Esophagus squamous epithelium (tissue), 5 donors: ENCODE results near the gene VPS45. TPM values are rescaled to one million over a fixed set of nuclear protein-coding genes. Genes with fewer than 3 reads are reported as not detected.
"Not testable (repeated sequence)": the region's sequence is repeated elsewhere in the genome, so short reads cannot be mapped to it uniquely, and the experiment has no call there.

Source experiments
- DNase-seq: peaks from one replicate; lab custom pipeline; 2025; lab: John Stamatoyannopoulos, UW
- H3K27ac ChIP-seq, 4 donors: fragments of 200-600 bp; sonication (generic); one replicate each; pipeline ENCODE4 v1.5.1; 2016 to 2019; ENCODE audit warnings: mild to moderate bottlenecking in 1 of 4
- H3K27me3 ChIP-seq, 4 donors: fragments of 200-600 bp; sonication (generic); 1 replicate in 3 of 4; 2 replicates in 1 of 4; pipeline versions ENCODE4 v1.5.1 to v1.6.0; 2017 to 2021; ENCODE audit warnings: antibody characterized with exemption in 1 of 4
- H3K36me3 ChIP-seq, 3 donors: fragments of 200-600 bp; sonication (generic); one replicate each; pipeline ENCODE4 v1.5.1; 2016 to 2019
- H3K4me1 ChIP-seq, 3 donors: fragments of 200-600 bp; sonication (generic); one replicate each; pipeline ENCODE4 v1.5.1; 2017 to 2019
- H3K4me3 ChIP-seq, 4 donors: fragments of 200-600 bp; sonication (generic); 1 replicate in 3 of 4; 2 replicates in 1 of 4; pipeline ENCODE4 v1.5.1; 2016 to 2019; ENCODE audit warnings: mild to moderate bottlenecking in 2 of 4, moderate library complexity in 1 of 4
- H3K9me3 ChIP-seq, 3 donors: fragments of 200-600 bp; sonication (generic); one replicate each; pipeline ENCODE4 v1.5.1; 2016 to 2019
- POLR2A ChIP-seq, 4 donors: fragments of 450-650 bp; IDR thresholded peaks; one replicate each; pipeline ENCODE4 v1.6.1; 2017; ENCODE audit warnings: antibody characterized with exemption in 4 of 4, mild to moderate bottlenecking in 4 of 4, moderate library complexity in 3 of 4
- WGBS, 2 donors: methylation state at CpG; one replicate each; pipeline ENCODE4 v1.1.5; 2018; 5-methylcytosine and 5-hydroxymethylcytosine counted together
- intact Hi-C: fragments of 100-400 bp; cut with DNase I; formaldehyde crosslinking; loops from one replicate; pipeline ENCODE4 v1.15.0; 2022
- total RNA-seq, 4 donors: library from RNA; depleted of rRNA; stranded (reverse); fragments of >200 nt; gene quantifications; one replicate each; pipeline ENCODE4 v1.1.0, GENCODE V29; 2016
- TF ChIP-seq, protein P1 (sequence below), 6 experiments: fragments of 450-650 bp in 4 of 6; fragments of 200-600 bp in 2 of 6; sonication (generic) in 2 of 6; IDR thresholded peaks; one replicate each; pipeline ENCODE4 v1.5.1; 2016 to 2019; ENCODE audit warnings: antibody characterized with exemption in 6 of 6, mild to moderate bottlenecking in 4 of 6, moderate library complexity in 4 of 6
- donor health status: DM: yes; HTN: yes; CAD: no.

VPS45 gene
- total RNA-seq, 4 donors from 2014 or later: 23.4 to 31.7 (median 29.1) TPM

DNA sequence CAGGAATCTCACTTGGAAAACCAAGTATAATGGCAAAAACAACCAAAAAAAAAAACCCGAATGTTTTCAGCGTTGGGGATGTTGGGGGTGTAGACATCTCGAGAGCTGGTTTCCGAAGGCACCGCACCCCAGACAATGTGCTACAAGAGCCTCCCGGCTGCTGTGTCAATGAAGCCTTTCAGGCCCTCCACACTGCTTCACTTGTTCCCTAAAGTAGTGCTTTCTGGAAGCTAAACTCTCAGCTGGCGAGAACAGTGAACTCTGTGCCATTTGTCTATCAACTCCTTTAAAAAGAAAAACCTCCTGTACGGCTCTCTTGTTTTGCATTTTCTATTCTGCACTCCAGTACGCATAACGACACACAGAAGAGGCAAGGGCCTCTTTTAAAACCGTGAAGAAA is 114.7 kb downstream of the VPS45 start:
- DNase-seq: no peak
- Histone ChIP-seq H3K4me1 (peaks cover 0 to 10% (median 0%) of the 10 kb centered on the region in 3 donors), H3K27me3 (no peaks in the 10 kb centered on the region), H3K27ac (no peak overlapping the region), H3K4me3 (no peak overlapping the region), H3K9me3 (no peaks in the 10 kb centered on the region), H3K36me3 (no peaks in the 10 kb centered on the region)
- WGBS, 2 donors: 89% methylated on average over 11 of the region's 11 CpGs
- intact Hi-C loops: loop anchor here (10.0 kb wide), 1 partner anchor 217 kb away; no protein-coding TSS in a partner anchor
- TF ChIP-seq POLR2A (IDR thresholded peaks at IDR 0.05): no peak
- TF ChIP-seq, protein P1, sequence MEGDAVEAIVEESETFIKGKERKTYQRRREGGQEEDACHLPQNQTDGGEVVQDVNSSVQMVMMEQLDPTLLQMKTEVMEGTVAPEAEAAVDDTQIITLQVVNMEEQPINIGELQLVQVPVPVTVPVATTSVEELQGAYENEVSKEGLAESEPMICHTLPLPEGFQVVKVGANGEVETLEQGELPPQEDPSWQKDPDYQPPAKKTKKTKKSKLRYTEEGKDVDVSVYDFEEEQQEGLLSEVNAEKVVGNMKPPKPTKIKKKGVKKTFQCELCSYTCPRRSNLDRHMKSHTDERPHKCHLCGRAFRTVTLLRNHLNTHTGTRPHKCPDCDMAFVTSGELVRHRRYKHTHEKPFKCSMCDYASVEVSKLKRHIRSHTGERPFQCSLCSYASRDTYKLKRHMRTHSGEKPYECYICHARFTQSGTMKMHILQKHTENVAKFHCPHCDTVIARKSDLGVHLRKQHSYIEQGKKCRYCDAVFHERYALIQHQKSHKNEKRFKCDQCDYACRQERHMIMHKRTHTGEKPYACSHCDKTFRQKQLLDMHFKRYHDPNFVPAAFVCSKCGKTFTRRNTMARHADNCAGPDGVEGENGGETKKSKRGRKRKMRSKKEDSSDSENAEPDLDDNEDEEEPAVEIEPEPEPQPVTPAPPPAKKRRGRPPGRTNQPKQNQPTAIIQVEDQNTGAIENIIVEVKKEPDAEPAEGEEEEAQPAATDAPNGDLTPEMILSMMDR (IDR thresholded peaks at IDR 0.05): no peak

DNA sequence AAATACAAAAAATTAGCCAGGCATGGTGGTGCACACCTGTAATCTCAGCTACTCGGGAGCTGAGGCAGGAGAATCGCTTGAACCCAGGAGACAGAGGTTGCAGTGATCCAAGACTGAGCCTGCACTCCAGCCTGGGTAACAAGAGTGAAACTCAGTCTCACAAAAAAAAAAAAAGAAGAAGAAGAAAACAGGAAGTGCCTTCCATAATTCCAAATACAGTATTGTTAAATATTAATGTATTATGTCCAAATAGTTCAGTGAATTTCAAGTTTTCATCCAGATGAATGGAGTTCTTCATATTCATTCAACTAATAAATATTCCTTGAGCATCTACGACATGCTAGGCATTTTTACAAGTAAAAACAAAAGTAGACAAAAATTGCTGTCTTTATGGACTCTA is 115.5 kb downstream of the VPS45 start:
- no peak for TF ChIP-seq POLR2A (IDR thresholded peaks at IDR 0.05)
- TF ChIP-seq, protein P1 (IDR thresholded peaks at IDR 0.05): no peak
- Histone ChIP-seq H3K27ac (no peak overlapping the region), H3K9me3 (no peaks in the 10 kb centered on the region), H3K36me3 (no peaks in the 10 kb centered on the region), H3K4me3 (no peak overlapping the region), H3K27me3 (peaks cover 0 to 4% (median 0%) of the 10 kb centered on the region in 4 donors), H3K4me1 (peaks cover 0 to 14% (median 0%) of the 10 kb centered on the region in 3 donors)
- intact Hi-C loops: loop anchor here (10.0 kb wide), 1 partner anchor 218 kb away; no protein-coding TSS in a partner anchor
- DNase-seq: no peak
- 84 to 87% methylated on average over 2 to 3 of the region's 3 CpGs for WGBS, 2 donors

DNA sequence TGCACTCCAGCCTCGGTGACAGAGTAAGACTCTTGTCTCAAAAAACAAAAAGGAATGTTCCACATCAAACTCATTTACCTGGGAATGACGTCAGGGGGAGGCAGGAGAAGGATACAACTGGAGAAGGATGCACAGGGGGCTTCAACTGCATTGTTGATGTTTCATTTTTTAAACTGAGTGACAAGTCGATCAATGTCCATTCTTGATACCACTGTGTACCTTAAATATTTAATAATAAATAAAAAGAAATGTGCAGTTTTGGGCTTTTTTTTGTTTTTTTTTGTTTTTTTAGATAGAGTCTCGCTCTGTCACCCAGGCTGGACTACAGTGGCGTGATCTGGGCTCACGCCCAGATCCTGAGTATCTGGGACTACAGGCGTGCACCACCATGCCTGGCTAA is 117.9 kb downstream of the VPS45 start:
- WGBS, 2 donors: 84 to 89% methylated on average over 7 of the region's 7 CpGs
- TF ChIP-seq POLR2A (IDR thresholded peaks at IDR 0.05): no peak
- TF ChIP-seq, protein P1 (IDR thresholded peaks at IDR 0.05): no peak
- H3K9me3 ChIP-seq: no peaks in the 10 kb centered on the region
- H3K4me3 ChIP-seq: no peak overlapping the region
- H3K27me3 ChIP-seq: peaks cover 0 to 12% (median 0%) of the 10 kb centered on the region in 4 donors
- no peak overlapping the region for H3K27ac ChIP-seq
- intact Hi-C loops: loop anchor here (10.0 kb wide), 1 partner anchor 221 kb away; no protein-coding TSS in a partner anchor
- peaks cover 0 to 14% (median 0%) of the 10 kb centered on the region in 3 donors for H3K4me1 ChIP-seq
- H3K36me3 ChIP-seq: no peaks in the 10 kb centered on the region
- DNase-seq: no peak

DNA sequence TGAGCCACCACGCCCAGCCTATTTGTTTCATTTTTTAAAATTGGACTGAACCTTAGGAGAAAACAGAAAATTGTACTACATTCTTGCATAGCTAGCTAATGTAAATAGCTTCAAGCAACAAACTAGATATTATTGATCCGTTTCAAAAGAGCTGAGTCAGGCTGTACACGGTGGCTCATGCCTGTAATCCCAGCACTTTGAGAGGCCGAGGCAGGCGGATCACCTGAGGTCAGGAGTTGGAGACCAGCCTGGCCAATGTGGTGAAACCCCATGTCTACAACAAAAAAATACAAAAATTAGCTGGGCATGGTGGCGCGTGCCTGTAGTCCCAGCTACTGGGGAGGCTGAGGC is 118.8 kb downstream of the VPS45 start:
- Histone ChIP-seq H3K4me1 (peaks cover 0 to 14% (median 0%) of the 10 kb centered on the region in 3 donors), H3K27me3 (peaks cover 0 to 12% (median 0%) of the 10 kb centered on the region in 4 donors), H3K27ac (peak overlapping the region in 3 of 4 donors; percentile 19 to 69 (median 42))
- not testable (repeated sequence) for H3K4me3 ChIP-seq, H3K36me3 ChIP-seq, DNase-seq, H3K9me3 ChIP-seq
- intact Hi-C loops: loop anchor here (10.0 kb wide), 1 partner anchor 222 kb away; no protein-coding TSS in a partner anchor
- WGBS, 2 donors: 55 to 68% methylated on average over 7 of the region's 7 CpGs

DNA sequence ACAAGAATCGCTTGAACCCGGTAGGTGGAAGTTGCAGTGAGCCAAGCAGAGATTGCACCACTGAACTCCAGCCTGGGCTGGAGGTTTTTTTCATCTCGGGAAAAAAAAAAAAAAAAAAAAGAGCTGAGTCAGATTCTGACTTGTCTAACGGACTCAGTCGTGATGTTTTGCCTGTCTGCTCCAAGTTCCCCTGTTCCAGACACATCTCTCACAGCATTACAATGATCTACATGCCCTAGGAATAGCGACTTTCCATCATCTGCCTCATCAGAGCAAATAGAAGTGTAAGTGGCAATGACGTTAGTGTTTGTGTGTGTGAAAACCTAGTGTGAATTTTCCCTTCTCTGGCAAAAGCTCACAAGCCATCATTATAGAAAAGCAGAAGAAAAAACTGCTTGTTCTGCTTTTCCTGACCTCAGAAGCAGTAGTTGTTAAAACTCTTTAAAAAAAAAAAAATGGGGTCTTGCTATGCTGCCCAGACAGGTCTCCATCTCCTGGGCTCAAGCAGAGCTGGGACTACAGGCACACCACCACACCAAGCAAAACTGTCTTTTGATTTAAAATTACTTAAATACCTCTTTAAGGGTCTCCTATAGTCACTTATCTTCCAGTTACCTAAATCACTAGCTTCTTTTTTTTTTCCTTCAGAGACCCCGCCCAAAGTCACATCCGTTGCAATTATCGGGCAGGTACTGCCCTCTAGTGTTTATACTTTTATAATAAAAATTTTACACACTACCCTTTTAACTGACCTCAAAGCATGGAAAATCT is 119.4 kb downstream of the VPS45 start:
- WGBS, 2 donors: 14 to 20% methylated on average over 10 of the region's 10 CpGs
- H3K4me1 ChIP-seq: peaks cover 0 to 14% (median 0%) of the 10 kb centered on the region in 3 donors
- peaks cover 0 to 12% (median 0%) of the 10 kb centered on the region in 4 donors for H3K27me3 ChIP-seq
- TF ChIP-seq POLR2A (IDR thresholded peaks at IDR 0.05): no peak
- TF ChIP-seq, protein P1 (IDR thresholded peaks at IDR 0.05): peak; percentile 38 to 56 (median 45)
- H3K4me3 ChIP-seq: peak overlapping the region in 1 of 4 donors; percentile 24
- intact Hi-C loops: loop anchor here (10.0 kb wide), 1 partner anchor 222 kb away; no protein-coding TSS in a partner anchor
- H3K27ac ChIP-seq: peak overlapping the region in 2 of 4 donors; percentile 19 to 69
- H3K9me3 ChIP-seq: no peaks in the 10 kb centered on the region
- H3K36me3 ChIP-seq: no peaks in the 10 kb centered on the region
- no peak for DNase-seq
